HG02884 (cell line): Measurements from ENCODE around the gene NOTUM.

Experiments
- ATAC-seq: cut with Tn5 transposase; IDR thresholded peaks from one replicate; pipeline ENCODE4 v1.9.1; 2021; ENCODE audit warnings: mild to moderate bottlenecking, moderate library complexity; ENCODE audit not compliant: unreplicated experiment

The NOTUM gene

DNA sequence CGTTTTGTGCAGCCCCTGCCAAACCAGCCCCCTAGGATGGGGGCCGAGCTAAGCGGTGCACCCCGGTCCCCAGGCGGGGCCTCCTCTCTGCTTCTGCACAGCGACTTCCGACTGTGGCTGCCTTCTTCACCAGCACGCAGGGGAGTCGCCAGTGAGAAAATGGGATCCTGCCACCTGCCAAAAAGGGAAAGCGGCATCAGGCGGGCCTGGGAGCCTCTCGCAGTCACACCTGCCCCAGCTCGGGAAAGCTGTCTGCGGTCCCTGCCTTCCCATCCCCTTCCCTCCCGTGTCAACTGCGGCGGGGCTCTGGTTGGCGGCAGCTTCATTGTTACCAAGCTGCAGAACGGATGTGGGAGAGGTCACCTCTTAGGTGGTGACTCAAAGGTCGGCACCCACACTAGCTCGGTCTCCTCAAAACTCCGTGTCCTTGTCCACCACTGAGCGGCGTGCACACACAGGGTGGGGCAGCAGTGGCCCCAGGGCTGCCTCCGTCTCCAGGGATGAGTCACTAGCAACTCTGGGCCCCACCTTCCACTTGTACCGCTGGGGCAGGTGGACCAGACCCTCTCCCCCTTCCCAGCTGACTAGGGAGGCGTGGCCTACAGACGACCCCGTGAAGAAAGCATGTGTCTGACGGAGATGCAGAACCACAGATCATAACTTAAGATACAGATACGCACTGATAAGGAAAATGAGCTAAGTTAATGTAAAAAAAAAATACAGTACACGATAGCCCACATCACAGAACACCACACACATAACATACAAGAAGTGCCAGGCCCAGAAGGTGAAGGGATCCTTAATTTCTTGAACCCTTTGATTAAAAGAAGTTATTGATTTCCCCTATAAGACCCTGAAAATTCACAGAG, 48.3 kb downstream of the NOTUM start:
- no peak for ATAC-seq

GRCh38 chr17:81911969-81912368, 49.0 kb downstream of the NOTUM start:
- ATAC-seq: no peak

DNA sequence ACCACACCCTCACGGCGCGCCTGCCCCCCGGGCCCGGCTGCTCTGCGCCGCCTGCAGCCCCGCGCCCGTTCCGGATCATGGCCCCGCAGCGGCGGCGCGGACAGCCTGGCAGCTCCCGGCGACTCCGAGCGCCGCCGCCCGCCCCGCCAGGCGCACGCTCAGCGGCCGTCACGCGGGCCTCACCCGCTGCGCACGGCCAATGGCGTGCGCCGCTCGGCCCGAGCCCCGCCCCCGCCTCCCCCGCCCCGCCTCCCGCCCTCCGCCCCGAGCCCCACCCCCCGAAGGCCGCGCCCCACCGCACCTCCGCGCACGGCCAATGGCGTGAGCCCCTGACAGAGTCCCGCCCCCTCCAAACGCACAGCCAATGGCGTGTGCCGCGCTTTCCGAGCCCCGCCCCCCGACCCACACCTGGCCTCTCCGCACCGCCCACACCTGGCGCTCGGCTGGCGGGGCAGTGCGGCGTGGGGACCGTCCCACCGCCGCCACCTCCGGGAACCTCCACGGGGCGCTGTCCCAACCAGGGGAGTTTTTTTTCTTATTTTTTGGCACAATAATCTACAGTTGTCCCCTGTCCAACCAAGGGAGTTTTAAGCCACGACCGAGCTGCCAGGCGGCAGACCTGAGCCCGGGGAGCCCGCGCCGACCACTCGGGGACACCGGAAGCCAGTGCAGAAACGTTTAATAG, 49.6 kb downstream of the NOTUM start, which contains the start of gene PCYT2:
Gene PCYT2, minus strand, starts transcription at position 123 of the 685 bp plus-strand sequence. Its CDS starts 44 bp downstream, at position 79.
- ATAC-seq: peak; percentile 70

DNA sequence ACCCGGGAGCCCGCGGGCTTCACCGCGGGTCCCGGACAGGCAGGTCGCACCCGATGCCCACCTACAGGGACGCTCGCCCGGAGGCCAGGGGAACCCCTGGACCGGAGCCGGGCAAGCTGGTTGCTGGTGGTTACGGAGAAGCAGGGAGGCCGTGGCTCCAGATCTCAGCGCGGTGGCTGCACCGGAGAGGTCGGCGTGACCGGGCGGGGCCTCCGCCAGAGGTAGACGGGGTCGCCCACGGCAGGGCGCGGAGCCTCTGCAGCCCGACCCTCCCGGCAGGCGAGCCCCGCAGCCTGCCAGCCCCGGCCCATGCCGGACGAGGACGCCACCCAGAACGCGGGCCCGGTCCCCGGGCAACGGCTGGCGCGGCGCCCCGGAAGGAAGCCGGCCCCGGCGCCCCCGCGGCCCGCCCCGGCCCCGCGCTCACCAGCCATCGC, 50.1 kb downstream of the NOTUM start:
- ATAC-seq: peak; percentile 23

DNA sequence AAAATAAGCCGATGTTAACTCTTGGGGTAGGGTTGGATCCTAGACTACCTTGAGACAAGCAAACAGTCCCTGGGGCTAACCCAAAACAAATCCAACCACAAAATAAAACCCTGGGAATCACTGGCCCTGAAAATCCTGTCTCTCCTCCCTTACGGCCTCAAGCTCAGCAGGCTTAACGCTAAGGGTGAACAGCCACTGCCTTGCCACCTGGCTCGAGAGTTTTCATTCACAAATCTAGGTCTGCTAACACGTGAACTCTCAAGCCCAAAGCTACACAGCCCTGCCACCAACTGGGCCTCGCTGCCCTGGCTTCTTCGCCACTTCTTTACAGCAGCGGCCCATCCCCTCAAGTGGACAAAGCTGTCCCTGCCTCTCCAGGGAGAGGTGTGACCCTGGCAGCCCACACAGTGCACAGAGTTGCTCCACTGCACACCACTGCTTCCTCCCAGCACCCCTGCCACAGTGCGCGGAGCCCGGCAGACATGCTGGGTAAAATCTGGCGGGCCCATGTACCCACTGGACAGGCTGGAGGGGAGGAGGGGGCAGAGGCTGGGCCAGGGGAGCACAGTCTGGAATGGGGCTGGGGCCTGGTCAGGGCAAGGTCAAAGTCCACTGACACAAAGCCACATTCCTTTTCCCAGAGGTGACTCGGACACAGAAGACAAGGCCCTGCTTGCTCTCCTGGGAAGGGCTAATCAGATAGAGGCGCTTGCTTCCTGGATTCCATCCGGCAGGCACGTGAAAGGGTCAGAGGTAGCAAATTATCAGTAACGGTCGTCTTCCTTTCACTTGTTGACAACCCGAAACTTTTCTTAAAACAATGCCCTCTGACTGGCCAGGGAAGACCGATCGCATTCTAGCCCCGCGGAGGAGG, 50.8 kb downstream of the NOTUM start:
- ATAC-seq: no peak

- ATAC-seq: no peak
Observed at GRCh38 chr17:81909231-81909630, 51.8 kb downstream of the NOTUM start.

DNA sequence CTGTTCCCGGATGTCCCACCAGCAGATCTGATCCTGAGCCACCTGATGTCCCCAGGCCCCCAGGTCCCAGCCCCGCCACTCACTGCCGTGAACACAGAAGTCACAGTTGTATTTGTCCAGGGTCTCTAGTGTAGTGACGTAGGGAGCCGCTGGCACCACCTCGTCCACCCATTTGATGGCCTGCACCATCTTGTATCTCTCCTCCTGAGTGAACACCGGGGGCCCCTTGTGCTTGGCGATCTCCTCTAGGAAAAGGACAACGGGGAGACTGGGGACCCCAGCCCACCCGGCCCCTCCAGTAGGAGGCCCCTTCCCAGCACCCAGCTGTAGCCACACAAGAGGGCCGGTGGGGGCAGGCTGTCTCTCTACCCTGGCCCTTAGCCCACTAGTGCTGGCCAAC, 52.2 kb downstream of the NOTUM start:
- ATAC-seq: no peak

DNA sequence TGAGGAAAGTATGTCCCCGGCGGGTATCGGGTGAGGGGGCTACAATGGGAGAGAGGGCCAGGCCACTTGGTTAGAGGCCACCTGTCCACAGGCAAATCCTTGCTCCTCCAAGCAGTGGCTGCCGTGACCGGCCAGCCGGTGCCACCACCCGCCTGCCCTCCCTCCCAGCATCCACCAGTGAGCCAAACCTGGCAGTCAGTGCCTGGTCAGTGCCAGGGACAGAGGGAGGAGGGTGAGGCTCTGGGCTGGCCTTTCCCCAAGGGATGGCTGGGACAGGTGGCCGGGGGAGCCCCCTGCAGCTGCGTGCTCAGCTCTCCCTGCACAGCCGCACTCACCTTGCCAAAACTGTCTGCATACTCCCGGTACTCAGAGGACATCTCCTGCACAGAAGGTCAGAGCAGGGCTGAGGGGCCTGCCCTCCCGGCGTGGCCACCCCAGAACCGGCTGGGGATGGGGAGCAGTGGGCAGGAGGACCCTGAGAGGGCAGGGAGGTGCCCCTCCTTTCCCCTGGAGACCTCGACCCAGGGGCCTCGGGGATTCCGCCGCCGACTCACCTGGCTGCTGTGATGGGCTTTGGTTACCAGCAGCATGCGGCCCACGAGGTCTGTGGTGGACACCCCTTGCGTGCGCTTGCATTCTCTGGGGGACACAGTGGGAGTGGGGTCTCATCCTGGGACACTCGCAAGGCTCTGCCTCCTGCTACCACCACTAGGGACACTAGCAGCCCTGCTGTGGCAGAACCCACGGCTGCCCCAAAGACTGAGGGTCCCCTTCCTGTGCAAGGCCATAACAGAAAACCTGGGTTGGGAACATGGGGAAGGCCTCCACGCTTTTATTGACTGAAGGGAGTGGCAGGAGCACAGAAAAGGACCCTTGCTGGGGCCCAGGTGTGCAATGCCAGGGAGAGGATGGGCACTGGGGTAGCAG, 53.5 kb downstream of the NOTUM start:
- ATAC-seq: no peak

GRCh38 chr17:81906476-81907218, 54.3 kb downstream of the NOTUM start:
- ATAC-seq: no peak

DNA sequence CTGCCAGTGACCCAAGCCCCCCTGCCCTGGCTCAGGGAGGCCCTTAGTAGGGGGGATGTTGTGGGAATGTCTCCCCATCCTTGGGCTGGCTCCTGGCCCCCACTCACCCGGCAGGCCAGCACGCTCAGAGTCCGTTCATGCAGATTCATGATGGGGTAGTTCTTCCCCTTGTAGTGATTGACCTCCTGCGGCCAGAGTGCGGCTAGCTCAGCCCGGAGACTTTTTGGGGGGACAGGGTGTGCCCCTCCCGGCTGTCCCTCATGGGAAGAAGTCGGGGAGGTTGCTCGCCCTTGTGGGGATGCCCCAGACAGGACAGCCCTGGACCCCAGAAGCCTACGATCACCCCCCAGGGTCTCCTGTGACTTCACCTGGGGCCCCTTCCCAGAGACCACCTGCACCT, 55.0 kb downstream of the NOTUM start:
- ATAC-seq: no peak

GRCh38 chr17:81905424-81905875, 55.5 kb downstream of the NOTUM start:
- no peak for ATAC-seq

DNA sequence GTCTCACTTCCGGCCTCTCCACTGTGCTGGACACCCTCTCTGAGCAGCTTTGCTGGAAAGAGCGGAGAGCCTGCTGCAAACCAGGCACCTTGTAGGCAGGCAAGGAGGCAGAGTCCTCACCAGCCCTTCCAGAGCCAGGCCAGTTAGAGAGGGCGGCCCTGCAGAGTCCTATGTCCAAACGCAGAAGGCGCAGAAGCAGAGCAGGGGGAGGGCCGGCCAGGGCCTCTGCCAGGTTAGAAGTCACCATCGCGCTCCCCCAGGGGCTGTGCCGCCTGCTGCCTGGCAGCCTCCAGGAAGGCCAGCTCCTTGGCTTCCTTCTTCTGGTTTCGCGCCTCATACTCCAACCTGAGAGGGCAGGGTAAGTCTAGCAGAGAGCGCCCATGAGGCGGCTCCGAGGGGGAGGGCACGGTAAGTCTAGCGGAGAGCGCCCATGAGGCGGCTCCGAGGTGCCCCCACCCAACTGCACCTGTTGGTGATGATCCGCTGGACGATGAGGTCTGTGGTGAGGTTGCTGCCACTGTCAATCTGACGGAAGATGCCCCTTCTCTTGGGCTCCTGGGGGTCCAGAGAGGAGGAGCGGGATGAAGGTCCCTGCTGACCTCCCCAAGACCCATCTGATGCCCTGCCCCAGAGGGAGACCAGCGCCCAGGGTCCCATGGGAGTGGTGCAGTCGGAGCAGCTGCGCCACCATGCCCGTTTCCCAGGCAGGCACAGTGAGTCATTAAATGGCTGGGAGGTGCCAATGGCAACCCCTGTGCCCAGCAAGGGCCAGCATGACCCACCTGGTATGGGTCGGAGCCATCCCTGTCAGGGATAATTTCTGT, 56.2 kb downstream of the NOTUM start:
- no peak for ATAC-seq

- ATAC-seq: no peak
Observed at GRCh38 chr17:81903896-81904599, 56.9 kb downstream of the NOTUM start.

DNA sequence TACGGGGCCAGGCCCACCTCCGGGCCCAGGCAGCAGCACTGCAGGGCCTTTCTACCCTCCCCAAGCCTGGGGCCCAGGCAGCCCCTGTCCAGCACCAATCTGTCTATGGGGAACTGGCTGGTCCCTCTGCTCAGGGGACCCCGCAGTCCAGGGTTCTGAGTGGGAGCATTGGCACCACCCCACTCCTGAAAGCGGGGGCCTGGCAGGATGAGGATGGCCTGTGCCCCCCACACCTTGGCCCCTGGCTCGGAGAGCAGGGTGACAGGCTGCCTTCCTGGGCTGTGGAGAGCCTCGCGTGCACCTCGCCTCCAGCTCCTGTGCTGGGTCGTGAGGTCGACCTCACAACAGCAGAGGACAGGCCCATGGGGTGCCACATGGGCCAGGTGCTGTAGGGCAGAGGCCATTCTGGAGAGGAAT, 57.6 kb downstream of the NOTUM start:
- ATAC-seq: no peak

DNA sequence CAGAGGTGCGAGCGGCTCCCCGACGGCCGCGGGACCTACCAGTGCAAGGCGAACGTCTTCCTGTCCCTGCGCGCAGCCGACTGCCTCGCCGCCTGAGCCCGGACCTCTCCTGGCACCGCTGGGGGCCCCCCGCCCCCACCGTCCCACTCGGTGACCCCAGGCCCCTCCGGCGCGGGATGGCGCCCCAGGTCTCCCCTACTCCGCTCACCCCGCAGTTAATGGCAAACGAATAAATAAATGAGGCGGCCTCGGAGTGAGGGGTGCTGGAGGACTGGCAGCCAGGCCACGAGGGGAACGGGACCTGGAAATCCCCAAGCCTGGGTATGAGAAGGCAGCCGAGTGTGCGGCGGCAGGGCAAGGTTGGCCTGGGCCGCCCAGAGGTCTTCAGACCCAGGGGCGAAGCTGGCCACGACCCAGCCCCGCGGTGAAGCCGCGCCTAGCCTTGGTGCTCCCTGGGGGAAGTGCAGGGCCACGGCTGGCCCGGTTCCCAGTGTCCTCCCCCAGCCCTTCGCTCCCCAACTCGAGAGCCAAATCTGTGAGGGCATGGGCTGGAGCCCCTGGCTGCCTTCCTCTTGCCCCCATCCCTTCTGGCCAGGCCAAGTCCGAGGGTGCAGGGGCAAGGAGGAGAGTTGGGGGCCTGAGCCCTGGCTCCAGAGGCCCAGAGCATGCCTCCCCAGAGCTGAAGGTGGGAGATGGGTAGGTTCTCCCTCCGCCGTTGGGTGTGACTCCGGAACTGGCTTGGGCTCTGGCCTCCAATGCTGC, 58.2 kb downstream of the NOTUM start:
- ATAC-seq: no peak
